Naive thymus-derived CD8-positive, alpha-beta T cell (primary cell): ENCODE measurements around the gene LILRB5. TPM values are rescaled to one million over a fixed set of nuclear protein-coding genes. Genes with fewer than 3 reads are reported as not detected.
A peak's percentile ranks its signal among the peaks of the same experiment; 100 is the strongest.
"Not testable (repeated sequence)": the region's sequence is repeated elsewhere in the genome, so short reads cannot be mapped to it uniquely, and the experiment has no call there.

Experiments used
- ATAC-seq, 2 donors: fragments of 150-1000 bp; cut with Tn5 transposase in 1 of 2; sonication (Bioruptor Pico), chemical (Tn5 transposase) in 1 of 2; 1 replicate in 1 of 2; 2 replicates in 1 of 2; pipeline ENCODE4 v1.10.0; 2021; ENCODE audit warnings: mild to moderate bottlenecking in 2 of 2, moderate library complexity in 2 of 2
- POLR2A ChIA-PET: fragments of 350-600 bp; sonication (Branson Sonifier 250); formaldehyde crosslinking; loops from one replicate; lab custom pipeline; 2021; ENCODE audit warnings: antibody characterized with exemption; lab: Charles Lee
- DNase-seq, 10 donors: peaks; one replicate each; pipeline versions ENCODE4 v3.0.0 to v3.0.0-alpha.2; 2020 to 2022
- H3K27ac Mint-ChIP-seq, 10 donors: one replicate each; pipeline ENCODE4 v1.8.0; 2020 to 2022; ENCODE audit warnings: mild to moderate bottlenecking in 10 of 10, mixed read lengths in 10 of 10, moderate library complexity in 4 of 10, inconsistent platforms in 1 of 10
- H3K27me3 Mint-ChIP-seq, 5 donors: one replicate each; pipeline ENCODE4 v1.8.0; 2021 to 2022; ENCODE audit warnings: mixed read lengths in 5 of 5
- H3K36me3 Mint-ChIP-seq, 3 donors: one replicate each; pipeline ENCODE4 v1.8.0; 2020 to 2022; ENCODE audit warnings: mixed read lengths in 3 of 3, mild to moderate bottlenecking in 2 of 3, inconsistent platforms in 1 of 3
- H3K4me1 Mint-ChIP-seq, 4 donors: one replicate each; pipeline ENCODE4 v1.8.0; 2021 to 2022; ENCODE audit warnings: mixed read lengths in 4 of 4
- H3K4me3 Mint-ChIP-seq, 10 donors: one replicate each; pipeline ENCODE4 v1.8.0; 2020 to 2022; ENCODE audit warnings: mild to moderate bottlenecking in 10 of 10, mixed read lengths in 10 of 10, moderate library complexity in 6 of 10, inconsistent platforms in 1 of 10
- H3K9me3 Mint-ChIP-seq, 9 donors: one replicate each; pipeline ENCODE4 v1.8.0; 2020 to 2022; ENCODE audit warnings: mixed read lengths in 9 of 9, mild to moderate bottlenecking in 3 of 9, inconsistent platforms in 1 of 9, moderate library complexity in 1 of 9
- polyA plus RNA-seq, 3 donors: library from polyadenylated mRNA; unstranded; fragments of 300-500 nt; fragmentation: Illumina TruSeq; gene quantifications; one replicate each; pipeline ENCODE4 v1.2.3, GENCODE V29; 2021
- total RNA-seq, 8 experiments: library from RNA in 2 of 8; stranded (reverse) in 2 of 8; gene quantifications; one replicate each; pipeline ENCODE4 v1.2.3 and lab custom pipeline; 2021 to 2026

LILRB5 gene
- total and polyA plus RNA-seq, 5 experiments from 2014 or later, result 0.22 to 0.52 TPM; not detected in 3

GRCh38 chr19:54272181-54272580, 15.1 kb upstream of the LILRB5 start:
- POLR2A ChIA-PET, DNase-seq, H3K4me3 Mint-ChIP-seq: not testable (repeated sequence)

GRCh38 chr19:54271587-54271986, 14.5 kb upstream of the LILRB5 start:
- DNase-seq, H3K4me1 Mint-ChIP-seq, H3K27ac Mint-ChIP-seq, ATAC-seq, H3K36me3 Mint-ChIP-seq, H3K9me3 Mint-ChIP-seq, H3K4me3 Mint-ChIP-seq, POLR2A ChIA-PET: not testable (repeated sequence)
- H3K27me3 Mint-ChIP-seq, result peaks cover 8 to 33% (median 29%) of the 10 kb centered on the region in 5 donors

More at GRCh38 chr19:54272181-54272580, 15.1 kb upstream of the LILRB5 start:
- H3K9me3 Mint-ChIP-seq, H3K4me1 Mint-ChIP-seq, H3K27ac Mint-ChIP-seq, H3K36me3 Mint-ChIP-seq, ATAC-seq: not testable (repeated sequence)
- H3K27me3 Mint-ChIP-seq, result peaks cover 8 to 34% (median 29%) of the 10 kb centered on the region in 5 donors

- Mint-ChIP-seq H3K27ac (no peak overlapping the region), H3K4me3 (no peak overlapping the region), H3K36me3 (no peaks in the 10 kb centered on the region), H3K4me1 (no peaks in the 10 kb centered on the region), H3K9me3 (no peaks in the 10 kb centered on the region), H3K27me3 (peaks cover 8 to 32% (median 26%) of the 10 kb centered on the region in 5 donors)
- ATAC-seq (no peak), DNase-seq (no peak)
- POLR2A ChIA-PET, result no interaction called here
Observed at GRCh38 chr19:54271106-54271505, 14.0 kb upstream of the LILRB5 start.

DNA sequence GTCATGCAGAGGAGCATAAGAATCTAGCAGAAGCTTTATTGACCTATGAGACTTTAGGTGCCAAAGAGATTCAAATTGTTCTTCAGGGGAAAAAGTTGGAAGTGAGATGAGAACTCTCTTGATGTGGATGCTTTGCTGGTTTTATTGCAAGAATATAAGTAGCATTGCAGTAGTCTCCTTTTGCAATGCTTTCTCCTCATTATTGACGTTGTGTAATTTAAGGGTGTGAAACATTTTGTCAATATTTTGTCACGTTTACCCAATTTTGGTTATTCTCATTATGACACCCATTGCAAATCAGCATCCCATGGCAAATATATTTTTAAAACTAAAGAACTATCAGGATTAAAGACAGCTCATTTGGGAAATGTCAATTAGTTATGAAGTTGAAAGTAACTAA, 11.9 kb upstream of the LILRB5 start:
- H3K9me3 Mint-ChIP-seq, result no peaks in the 10 kb centered on the region
- peaks cover 0 to 4% (median 0%) of the 10 kb centered on the region in 4 donors for H3K4me1 Mint-ChIP-seq
- no peak for DNase-seq
- POLR2A ChIA-PET, result no interaction called here
- ATAC-seq, result no peak
- H3K27me3 Mint-ChIP-seq, result peaks cover 16 to 28% (median 21%) of the 10 kb centered on the region in 5 donors
- H3K4me3 Mint-ChIP-seq, result no peak overlapping the region
- H3K27ac Mint-ChIP-seq, result no peak overlapping the region
- no peaks in the 10 kb centered on the region for H3K36me3 Mint-ChIP-seq

DNA sequence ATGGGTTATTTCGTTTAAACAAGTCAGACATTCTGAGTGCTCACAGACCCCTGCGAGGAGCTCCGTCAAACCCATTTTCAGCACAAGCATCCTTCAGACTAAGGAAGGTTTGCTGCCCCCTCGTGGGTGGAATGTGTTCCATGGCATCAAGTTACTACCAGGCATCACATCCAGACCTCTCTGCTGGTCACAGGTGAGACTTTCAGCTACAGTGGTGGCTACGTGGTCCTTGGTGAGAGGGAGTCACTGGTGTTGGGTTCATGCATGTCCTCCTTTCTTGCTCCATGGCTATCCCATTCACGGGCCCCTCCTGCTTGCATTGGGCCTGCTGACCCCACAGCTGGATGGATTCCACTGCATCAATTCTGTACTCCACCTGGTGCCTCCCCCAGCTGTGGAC, 9.1 kb upstream of the LILRB5 start:
- no peaks in the 10 kb centered on the region for H3K36me3 Mint-ChIP-seq

DNA sequence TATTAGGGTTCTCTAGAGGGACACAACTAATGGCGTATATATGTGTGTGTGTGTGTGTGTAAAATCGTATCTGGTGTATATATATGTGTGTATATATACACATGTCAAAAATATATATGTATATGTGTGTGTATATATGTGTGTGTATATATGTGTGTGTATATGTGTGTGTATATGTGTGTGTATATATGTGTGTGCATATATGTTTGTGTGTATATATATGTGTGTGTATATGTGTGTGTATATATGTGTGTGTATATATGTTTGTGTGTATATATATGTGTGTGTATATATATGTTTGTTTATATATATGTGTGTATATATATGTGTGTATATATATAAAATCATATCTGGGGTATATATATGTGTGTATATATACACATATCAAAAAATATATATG, 5.4 kb upstream of the LILRB5 start:
- H3K9me3 Mint-ChIP-seq, result no peaks in the 10 kb centered on the region
- DNase-seq, result no peak
- ATAC-seq, result no peak
- no peaks in the 10 kb centered on the region for H3K36me3 Mint-ChIP-seq
- H3K4me1 Mint-ChIP-seq, result peaks cover 0 to 4% (median 0%) of the 10 kb centered on the region in 4 donors
- H3K27me3 Mint-ChIP-seq, result peaks cover 7 to 12% (median 8%) of the 10 kb centered on the region in 5 donors
- POLR2A ChIA-PET, result no interaction called here
- no peak overlapping the region for H3K27ac Mint-ChIP-seq
- H3K4me3 Mint-ChIP-seq, result no peak overlapping the region

More for the DNA sequence above, 9.1 kb upstream of the LILRB5 start:
- POLR2A ChIA-PET, result no interaction called here
- H3K4me1 Mint-ChIP-seq, result peaks cover 0 to 4% (median 0%) of the 10 kb centered on the region in 4 donors
- H3K4me3 Mint-ChIP-seq, result no peak overlapping the region
- no peaks in the 10 kb centered on the region for H3K9me3 Mint-ChIP-seq
- peak in 9 of 10 donors; percentile 26 to 78 (median 50) for DNase-seq
- peak; percentile 52 to 61 for ATAC-seq
- H3K27me3 Mint-ChIP-seq, result peaks cover 12 to 20% (median 15%) of the 10 kb centered on the region in 5 donors
- H3K27ac Mint-ChIP-seq, result peak overlapping the region in 1 of 10 donors; percentile 71

- DNase-seq (no peak), ATAC-seq (no peak)
- no peaks in the 10 kb centered on the region for H3K9me3 Mint-ChIP-seq
- peaks cover 0 to 4% (median 0%) of the 10 kb centered on the region in 4 donors for H3K4me1 Mint-ChIP-seq
- peaks cover 7 to 12% (median 8%) of the 10 kb centered on the region in 5 donors for H3K27me3 Mint-ChIP-seq
- H3K27ac Mint-ChIP-seq, result no peak overlapping the region
- H3K4me3 Mint-ChIP-seq, result no peak overlapping the region
- H3K36me3 Mint-ChIP-seq, result no peaks in the 10 kb centered on the region
- POLR2A ChIA-PET, result no interaction called here
Observed at GRCh38 chr19:54262066-54262465, 5.0 kb upstream of the LILRB5 start.

GRCh38 chr19:54256250-54257115, 590 bp downstream of the LILRB5 start:
- no peaks in the 10 kb centered on the region for H3K36me3 Mint-ChIP-seq
- POLR2A ChIA-PET, result no interaction called here
- no peak for DNase-seq
- no peak overlapping the region for H3K27ac Mint-ChIP-seq
- no peak overlapping the region for H3K4me3 Mint-ChIP-seq
- H3K27me3 Mint-ChIP-seq, result peaks cover 0 to 22% (median 8%) of the 10 kb centered on the region in 5 donors
- no peaks in the 10 kb centered on the region for H3K9me3 Mint-ChIP-seq
- no peak for ATAC-seq
- H3K4me1 Mint-ChIP-seq, result no peaks in the 10 kb centered on the region

- Mint-ChIP-seq H3K4me3 (no peak overlapping the region), H3K9me3 (no peaks in the 10 kb centered on the region), H3K4me1 (no peaks in the 10 kb centered on the region), H3K27me3 (peaks cover under 1 to 23% (median 8%) of the 10 kb centered on the region in 5 donors), H3K27ac (no peak overlapping the region), H3K36me3 (no peaks in the 10 kb centered on the region)
- POLR2A ChIA-PET, result no interaction called here
- ATAC-seq (no peak), DNase-seq (no peak)
Observed at GRCh38 chr19:54255105-54255775, 1.8 kb downstream of the LILRB5 start.

DNA sequence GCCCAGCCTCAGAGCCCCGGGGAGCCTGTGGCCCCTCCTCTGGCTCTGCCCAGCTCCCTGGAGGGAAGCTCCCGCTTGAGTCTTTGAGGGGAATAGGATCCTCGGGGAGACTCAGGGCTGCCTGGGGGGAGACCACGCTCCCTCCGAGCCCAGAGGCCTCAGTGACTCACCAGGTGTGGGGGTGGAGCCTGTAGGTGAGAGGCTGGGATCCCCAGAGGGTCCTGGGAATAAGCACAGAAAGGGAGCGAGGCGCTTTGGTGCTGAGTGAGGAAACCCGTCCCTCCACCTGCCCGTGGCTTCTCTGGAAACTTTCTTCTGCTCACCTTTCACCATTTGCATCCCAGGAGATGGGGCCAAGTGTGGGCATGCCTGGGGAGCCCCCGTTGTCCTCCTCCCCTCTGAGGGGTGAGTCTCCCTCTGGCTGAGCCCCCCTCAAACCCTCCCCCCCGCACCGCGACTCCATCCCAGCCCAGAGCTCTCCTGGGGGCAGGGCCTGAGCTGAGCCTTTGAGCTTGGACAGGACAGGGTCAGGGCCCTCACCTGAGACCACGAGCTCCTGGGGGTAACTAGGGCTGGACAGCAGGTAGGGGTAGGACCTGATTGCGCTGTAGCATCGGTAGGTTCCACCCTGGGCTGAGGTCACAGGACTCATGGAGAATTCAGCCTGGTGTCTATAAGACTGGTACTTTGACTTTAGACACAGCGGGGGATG, 2.7 kb downstream of the LILRB5 start:
- ATAC-seq, result no peak
- Mint-ChIP-seq H3K9me3 (no peaks in the 10 kb centered on the region), H3K27ac (no peak overlapping the region), H3K4me1 (no peaks in the 10 kb centered on the region), H3K27me3 (peaks cover 3 to 23% (median 8%) of the 10 kb centered on the region in 5 donors), H3K36me3 (no peaks in the 10 kb centered on the region), H3K4me3 (no peak overlapping the region)
- POLR2A ChIA-PET, result no interaction called here
- DNase-seq, result no peak

DNA sequence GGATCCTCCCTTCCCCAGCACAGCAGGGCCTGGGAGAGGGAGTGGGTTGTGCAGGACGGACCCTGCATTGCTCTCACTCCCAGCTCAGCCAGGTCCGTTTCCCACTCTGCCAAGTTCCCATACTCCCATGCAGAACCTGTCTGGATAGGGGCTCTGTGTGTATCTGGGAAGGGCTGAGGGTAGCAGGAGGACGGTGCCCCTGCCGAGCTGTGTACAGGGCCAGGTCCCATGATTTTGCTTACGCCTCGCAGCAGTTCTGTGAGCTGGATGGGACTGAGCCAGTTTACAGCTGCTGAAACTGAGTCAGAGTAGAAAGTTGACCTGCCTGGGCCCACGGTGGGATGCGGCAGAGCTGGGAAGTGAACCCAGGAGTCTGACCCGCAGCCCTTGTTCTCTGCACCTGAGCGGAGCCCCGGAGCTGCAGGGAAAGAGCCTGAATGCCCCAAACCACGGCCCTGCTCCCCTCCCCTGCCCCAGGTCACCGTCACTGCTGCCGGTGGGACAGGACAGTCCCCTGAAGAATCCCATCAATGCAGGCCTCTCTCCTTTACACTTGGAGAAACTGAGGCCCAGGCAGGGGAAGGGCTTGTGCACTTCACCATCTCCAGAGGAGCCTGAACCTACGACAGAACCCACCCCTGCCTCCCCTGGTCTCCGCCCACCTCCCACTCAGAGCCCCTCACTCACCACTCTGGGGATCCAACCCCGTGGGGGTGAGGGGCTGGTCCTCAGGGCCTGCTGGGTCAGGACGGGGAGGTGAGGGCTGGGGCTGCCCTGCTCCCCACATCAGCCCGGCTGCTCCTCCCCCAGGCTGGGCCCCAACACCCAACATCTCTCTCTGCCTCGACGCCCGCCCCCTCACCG, 3.5 kb downstream of the LILRB5 start:
- POLR2A ChIA-PET, result no interaction called here
- H3K9me3 Mint-ChIP-seq, result no peaks in the 10 kb centered on the region
- ATAC-seq (no peak), DNase-seq (no peak)
- H3K27ac Mint-ChIP-seq, result no peak overlapping the region
- peaks cover 3 to 23% (median 8%) of the 10 kb centered on the region in 5 donors for H3K27me3 Mint-ChIP-seq
- H3K4me1 Mint-ChIP-seq, result no peaks in the 10 kb centered on the region
- H3K4me3 Mint-ChIP-seq, result no peak overlapping the region
- H3K36me3 Mint-ChIP-seq, result no peaks in the 10 kb centered on the region

DNA sequence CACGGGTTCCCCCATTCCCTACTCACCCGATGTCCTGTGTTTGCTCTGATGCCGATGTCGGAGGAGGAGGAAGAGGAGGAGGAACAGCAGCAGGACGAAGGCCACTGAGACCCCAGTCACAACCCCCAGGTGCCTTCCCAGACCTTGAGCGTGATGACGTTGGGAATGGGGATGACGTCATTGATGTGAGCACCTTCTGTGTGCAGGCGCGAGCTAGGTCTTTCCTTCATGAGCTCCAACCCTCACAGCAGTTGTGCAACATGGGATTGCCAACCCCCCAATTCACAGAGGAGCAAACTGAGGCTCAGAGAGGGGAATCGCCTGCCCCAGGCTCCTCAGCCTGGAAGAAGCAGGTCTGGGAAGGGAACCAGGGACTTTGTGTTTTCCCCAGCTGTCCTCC, 4.2 kb downstream of the LILRB5 start:
- no peak for DNase-seq
- peaks cover 3 to 21% (median 8%) of the 10 kb centered on the region in 5 donors for H3K27me3 Mint-ChIP-seq
- POLR2A ChIA-PET, result no interaction called here
- no peak overlapping the region for H3K4me3 Mint-ChIP-seq
- no peak overlapping the region for H3K27ac Mint-ChIP-seq
- H3K36me3 Mint-ChIP-seq, result no peaks in the 10 kb centered on the region
- peaks cover 5 to 6% (median 5%) of the 10 kb centered on the region in 4 donors for H3K4me1 Mint-ChIP-seq
- H3K9me3 Mint-ChIP-seq, result no peaks in the 10 kb centered on the region
- ATAC-seq, result no peak
